IPS-NIHi11 (cell line): ENCODE measurements around the gene NT5DC4.

Experiments
- DNase-seq: peaks from one replicate; pipeline ENCODE4 v3.0.0; 2012; ENCODE audit warnings: mixed read lengths, low spot score

NT5DC4 gene

GRCh38 chr2:112723547-112723940, 2.7 kb downstream of the NT5DC4 start:
- DNase-seq, result no peak

- no peak for DNase-seq
Measured at GRCh38 chr2:112723995-112724394, 3.2 kb downstream of the NT5DC4 start.

GRCh38 chr2:112724591-112725525, 4.0 kb downstream of the NT5DC4 start:
- peak; percentile 80 for DNase-seq

GRCh38 chr2:112725545-112726457, 5.0 kb downstream of the NT5DC4 start:
- DNase-seq, result no peak

- DNase-seq, result peak; percentile 98
Measured at GRCh38 chr2:112726487-112727190, 5.8 kb downstream of the NT5DC4 start.

GRCh38 chr2:112727276-112728028, 6.6 kb downstream of the NT5DC4 start:
- no peak for DNase-seq

GRCh38 chr2:112728029-112728362, 7.2 kb downstream of the NT5DC4 start:
- no peak for DNase-seq

GRCh38 chr2:112728378-112729175, 7.8 kb downstream of the NT5DC4 start:
- no peak for DNase-seq

GRCh38 chr2:112730216-112730615, 9.4 kb downstream of the NT5DC4 start:
- no peak for DNase-seq

GRCh38 chr2:112730791-112731190, 10.0 kb downstream of the NT5DC4 start:
- DNase-seq, result no peak

GRCh38 chr2:112731479-112731878, 10.7 kb downstream of the NT5DC4 start:
- no peak for DNase-seq

- DNase-seq, result no peak
Measured at GRCh38 chr2:112733456-112733855, 12.6 kb downstream of the NT5DC4 start.

- DNase-seq, result no peak
Measured at GRCh38 chr2:112733871-112734270, 13.1 kb downstream of the NT5DC4 start.

- no peak for DNase-seq
Measured at GRCh38 chr2:112737542-112738232, 16.9 kb downstream of the NT5DC4 start.

- DNase-seq, result no peak
Measured at GRCh38 chr2:112740527-112740926, 19.7 kb downstream of the NT5DC4 start.

- DNase-seq, result peak; percentile 82
Measured at GRCh38 chr2:112749755-112750559, 29.1 kb downstream of the NT5DC4 start.

- DNase-seq, result no peak
Measured at GRCh38 chr2:112750560-112750843, 29.7 kb downstream of the NT5DC4 start.

- DNase-seq, result no peak
Measured at GRCh38 chr2:112751451-112752197, 30.8 kb downstream of the NT5DC4 start.

GRCh38 chr2:112752667-112753066, 31.8 kb downstream of the NT5DC4 start:
- no peak for DNase-seq
